Glutamatergic neuron (in vitro differentiated cells): ENCODE results near the gene SORCS1. TPM values are rescaled to one million over a fixed set of nuclear protein-coding genes. Genes with fewer than 3 reads are reported as not detected.

Experiments
- DNase-seq: peaks from one replicate; pipeline ENCODE4 v3.0.0; 2022
- H3K27ac Mint-ChIP-seq: one replicate; pipeline ENCODE4 v1.8.0; 2020; ENCODE audit warnings: mild to moderate bottlenecking, mixed read lengths, inconsistent platforms; ENCODE audit not compliant: unreplicated experiment
- H3K27me3 Mint-ChIP-seq: one replicate; pipeline ENCODE4 v1.8.0; 2020; ENCODE audit warnings: mild to moderate bottlenecking, moderate library complexity, mixed read lengths, inconsistent platforms; ENCODE audit not compliant: unreplicated experiment
- H3K36me3 Mint-ChIP-seq: one replicate; pipeline ENCODE4 v1.8.0; 2020; ENCODE audit warnings: mild to moderate bottlenecking, mixed read lengths, inconsistent platforms; ENCODE audit not compliant: unreplicated experiment
- H3K4me1 Mint-ChIP-seq: one replicate; pipeline ENCODE4 v1.8.0; 2020; ENCODE audit warnings: mild to moderate bottlenecking, low read depth, mixed read lengths, inconsistent platforms; ENCODE audit not compliant: unreplicated experiment
- H3K4me3 Mint-ChIP-seq: one replicate; pipeline ENCODE4 v1.8.0; 2020; ENCODE audit warnings: mild to moderate bottlenecking, mixed read lengths, inconsistent platforms; ENCODE audit not compliant: unreplicated experiment
- H3K9me3 Mint-ChIP-seq: one replicate; pipeline ENCODE4 v1.8.0; 2020; ENCODE audit warnings: mild to moderate bottlenecking, moderate library complexity, mixed read lengths, inconsistent platforms; ENCODE audit not compliant: unreplicated experiment
- total RNA-seq: library from RNA; stranded (reverse); fragmentation: NEBNext Ultra II Directional; extraction: Animal tissue kit (Norgen Biotek cat#: 25700); gene quantifications from one replicate; pipeline ENCODE4 v1.2.1, GENCODE V29; 2021; ENCODE audit not compliant: unreplicated experiment
- TF ChIP-seq, protein P1 (sequence below): fragments of 200-600 bp; sonication (generic); IDR thresholded peaks from one replicate; pipeline ENCODE4 v1.5.0; 2021; ENCODE audit not compliant: partially characterized antibody, unreplicated experiment

SORCS1 gene
- total RNA-seq, 1 donor from 2014 or later: 3.3 TPM

DNA sequence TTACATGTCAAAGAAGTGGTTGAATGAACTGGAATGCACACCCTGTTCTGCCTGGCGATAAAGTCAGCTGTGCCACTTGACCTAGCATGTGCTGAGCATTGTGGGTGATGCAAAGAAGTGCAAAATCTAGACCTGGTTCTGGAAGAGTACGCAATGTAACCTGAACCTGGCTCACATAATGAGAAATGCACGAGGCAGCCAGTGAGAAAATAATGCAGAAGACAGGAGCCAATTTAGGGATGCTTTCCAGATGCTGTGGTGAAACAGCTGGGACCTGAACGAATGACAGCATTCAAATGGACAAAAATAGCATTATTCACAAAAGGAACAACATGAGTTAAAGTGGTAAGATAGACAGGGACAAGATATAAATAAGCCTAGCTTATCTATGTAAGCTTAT, 402.6 kb downstream of the SORCS1 start:
- Mint-ChIP-seq H3K4me3 (no peak overlapping the region), H3K27ac (no peak overlapping the region), H3K4me1 (peaks cover 14% of the 10 kb centered on the region), H3K27me3 (no peaks in the 10 kb centered on the region), H3K9me3 (peaks cover 2% of the 10 kb centered on the region), H3K36me3 (peaks cover under 1% of the 10 kb centered on the region)
- TF ChIP-seq, protein P1, sequence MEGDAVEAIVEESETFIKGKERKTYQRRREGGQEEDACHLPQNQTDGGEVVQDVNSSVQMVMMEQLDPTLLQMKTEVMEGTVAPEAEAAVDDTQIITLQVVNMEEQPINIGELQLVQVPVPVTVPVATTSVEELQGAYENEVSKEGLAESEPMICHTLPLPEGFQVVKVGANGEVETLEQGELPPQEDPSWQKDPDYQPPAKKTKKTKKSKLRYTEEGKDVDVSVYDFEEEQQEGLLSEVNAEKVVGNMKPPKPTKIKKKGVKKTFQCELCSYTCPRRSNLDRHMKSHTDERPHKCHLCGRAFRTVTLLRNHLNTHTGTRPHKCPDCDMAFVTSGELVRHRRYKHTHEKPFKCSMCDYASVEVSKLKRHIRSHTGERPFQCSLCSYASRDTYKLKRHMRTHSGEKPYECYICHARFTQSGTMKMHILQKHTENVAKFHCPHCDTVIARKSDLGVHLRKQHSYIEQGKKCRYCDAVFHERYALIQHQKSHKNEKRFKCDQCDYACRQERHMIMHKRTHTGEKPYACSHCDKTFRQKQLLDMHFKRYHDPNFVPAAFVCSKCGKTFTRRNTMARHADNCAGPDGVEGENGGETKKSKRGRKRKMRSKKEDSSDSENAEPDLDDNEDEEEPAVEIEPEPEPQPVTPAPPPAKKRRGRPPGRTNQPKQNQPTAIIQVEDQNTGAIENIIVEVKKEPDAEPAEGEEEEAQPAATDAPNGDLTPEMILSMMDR: no peak
- DNase-seq: no peak

DNA sequence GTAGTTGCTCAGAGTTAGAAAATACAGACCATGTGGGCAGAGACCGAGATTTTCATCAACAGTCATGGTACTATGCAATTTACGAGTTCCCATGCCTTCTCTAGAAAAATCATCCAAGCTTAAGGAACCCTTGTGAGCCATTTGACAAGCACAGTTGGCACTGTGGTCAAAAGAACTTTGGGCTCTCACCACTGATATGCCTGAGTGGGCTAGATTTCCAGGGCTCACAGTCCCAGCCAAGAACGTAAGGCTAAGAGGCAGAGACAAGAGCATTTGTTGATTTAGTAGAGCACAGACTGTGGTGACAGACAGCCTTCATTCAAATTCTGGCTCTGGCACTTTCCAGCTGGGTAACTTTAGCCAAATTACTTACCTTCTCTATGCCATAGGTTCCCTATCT, 407.0 kb downstream of the SORCS1 start:
- H3K4me3 Mint-ChIP-seq: no peak overlapping the region
- no peak for DNase-seq
- H3K9me3 Mint-ChIP-seq: peaks cover 2% of the 10 kb centered on the region
- peaks cover 5% of the 10 kb centered on the region for H3K36me3 Mint-ChIP-seq
- H3K27me3 Mint-ChIP-seq: no peaks in the 10 kb centered on the region
- H3K4me1 Mint-ChIP-seq: peaks cover 11% of the 10 kb centered on the region
- no peak overlapping the region for H3K27ac Mint-ChIP-seq
- TF ChIP-seq, protein P1: no peak

DNA sequence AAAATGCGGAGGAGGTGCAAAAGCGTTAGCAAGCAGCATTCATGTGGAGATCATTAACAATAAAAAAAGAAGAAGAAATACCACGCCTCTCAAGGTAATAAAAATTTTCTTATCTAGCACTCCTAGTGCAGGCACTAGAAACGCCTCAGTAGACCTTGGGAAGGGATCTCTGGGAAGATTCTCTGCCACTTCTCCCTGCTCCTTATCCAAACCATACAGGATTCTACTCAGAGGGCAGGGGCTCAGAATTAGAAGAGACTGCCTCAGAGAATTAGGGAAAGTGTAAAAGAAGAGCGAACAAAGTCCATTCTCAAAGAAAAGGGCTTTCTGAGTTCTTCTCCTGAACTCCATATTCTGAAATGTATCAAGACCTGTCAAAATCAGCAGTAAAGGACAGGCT, 413.4 kb downstream of the SORCS1 start:
- H3K27me3 Mint-ChIP-seq: peaks cover 2% of the 10 kb centered on the region
- no peak overlapping the region for H3K27ac Mint-ChIP-seq
- TF ChIP-seq, protein P1: no peak
- H3K36me3 Mint-ChIP-seq: peaks cover 3% of the 10 kb centered on the region
- no peaks in the 10 kb centered on the region for H3K4me1 Mint-ChIP-seq
- no peak for DNase-seq
- no peak overlapping the region for H3K4me3 Mint-ChIP-seq
- H3K9me3 Mint-ChIP-seq: no peaks in the 10 kb centered on the region

DNA sequence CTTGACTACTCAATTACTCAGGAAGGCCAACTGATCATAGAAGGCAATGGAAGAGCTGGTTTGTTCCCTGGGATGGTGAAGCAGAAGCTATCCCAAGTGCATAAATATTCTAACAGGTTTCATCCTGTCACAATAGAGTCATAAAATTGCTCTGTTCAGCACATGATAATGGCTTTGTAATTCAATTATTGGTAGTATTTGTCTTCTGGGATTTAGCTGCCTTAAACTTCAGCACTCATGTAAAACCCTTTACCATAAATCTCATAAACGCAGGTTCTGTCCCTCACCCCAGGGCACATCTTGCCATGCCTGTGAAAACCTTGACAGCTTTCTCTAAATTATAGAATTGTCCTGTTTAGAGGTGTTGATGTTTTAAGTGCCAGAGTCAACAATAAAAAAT, 417.6 kb downstream of the SORCS1 start:
- Mint-ChIP-seq H3K4me1 (no peaks in the 10 kb centered on the region), H3K9me3 (no peaks in the 10 kb centered on the region), H3K4me3 (no peak overlapping the region), H3K36me3 (peaks cover 3% of the 10 kb centered on the region), H3K27me3 (peaks cover 2% of the 10 kb centered on the region), H3K27ac (no peak overlapping the region)
- no peak for DNase-seq
- TF ChIP-seq, protein P1: no peak

DNA sequence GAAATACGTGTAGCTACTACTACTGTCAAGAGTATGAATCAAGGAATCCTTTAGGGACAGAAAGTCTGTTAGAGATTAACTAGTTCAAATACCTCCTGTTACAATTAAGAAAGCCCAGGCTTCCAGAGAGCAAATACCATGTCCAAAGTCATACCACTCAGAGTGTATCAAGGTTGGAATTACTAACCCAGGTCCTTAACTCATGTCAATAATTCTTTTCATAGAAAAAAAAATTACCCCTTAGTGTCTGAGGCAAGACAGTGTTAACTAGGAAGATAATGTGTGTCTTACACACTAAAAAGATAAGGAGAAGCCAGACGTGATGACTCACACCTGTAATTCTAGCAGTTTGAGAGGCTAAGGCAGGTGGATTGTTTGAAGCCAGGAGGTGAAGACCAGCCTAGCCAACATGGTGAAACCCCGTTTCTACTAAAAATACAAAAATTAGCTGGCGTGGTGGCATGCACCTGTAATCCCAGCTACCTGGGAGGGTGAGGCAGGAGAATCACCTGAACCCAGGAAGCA, 423.4 kb downstream of the SORCS1 start:
- no peaks in the 10 kb centered on the region for H3K36me3 Mint-ChIP-seq
- H3K4me1 Mint-ChIP-seq: no peaks in the 10 kb centered on the region
- H3K27ac Mint-ChIP-seq: no peak overlapping the region
- TF ChIP-seq, protein P1: no peak
- no peaks in the 10 kb centered on the region for H3K9me3 Mint-ChIP-seq
- no peaks in the 10 kb centered on the region for H3K27me3 Mint-ChIP-seq
- no peak for DNase-seq
- H3K4me3 Mint-ChIP-seq: no peak overlapping the region
